SK-N-SH (cell line): ENCODE data around the gene MED19. TPM values are rescaled to one million over a fixed set of nuclear protein-coding genes. Genes with fewer than 3 reads are reported as not detected.
"Not testable (repeated sequence)": the region's sequence is repeated elsewhere in the genome, so short reads cannot be mapped to it uniquely, and the experiment has no call there.

Source experiments
- CTCF ChIA-PET: fragments of 300-600, 350-600 bp; formaldehyde crosslinking; extraction: SDS; loops from one replicate; lab custom pipeline; 2021; lab: Yijun Ruan, JAX
- POLR2A ChIA-PET: fragments of 350-600 bp; sonication (Branson Sonifier 250); formaldehyde crosslinking; extraction: SDS; loops from one replicate; lab custom pipeline; 2020; ENCODE audit warnings: antibody characterized with exemption, inconsistent platforms; lab: Yijun Ruan, JAX
- DNase-seq: peaks from one replicate; pipeline ENCODE4 v3.0.0; 2012
- H2AFZ ChIP-seq: fragments of 200-600 bp; sonication (generic); 2 replicates; pipeline ENCODE4 v1.8.1; 2016; ENCODE audit warnings: antibody characterized with exemption, mild to moderate bottlenecking, low read depth
- H3F3A ChIP-seq: fragments of 200-600 bp; sonication (generic); replicated peaks from 2 replicates; pipeline ENCODE3; 2016; ENCODE audit warnings: antibody characterized with exemption, mild to moderate bottlenecking; ENCODE audit not compliant: insufficient read depth
- H3K27ac ChIP-seq, 2 experiments: fragments of 200-500 bp in 1 of 2; fragments of 200-600 bp in 1 of 2; sonication (Bioruptor generic) in 1 of 2; sonication (generic), shearing (Covaris generic) in 1 of 2; 2 replicates each; pipeline versions ENCODE4 v1.5.1 to v1.6.1; 2014 to 2016; ENCODE audit warnings: low read depth in 2 of 2, inconsistent platforms in 1 of 2, low read length in 1 of 2, mild to moderate bottlenecking in 1 of 2, mixed read lengths in 1 of 2
- H3K27me3 ChIP-seq: fragments of 200-600 bp; sonication (generic), shearing (Covaris generic); 2 replicates; pipeline ENCODE4 v1.6.1; 2016; ENCODE audit warnings: mixed run types; ENCODE audit not compliant: insufficient read depth
- H3K36me3 ChIP-seq, 2 experiments: fragments of 200-500 bp in 1 of 2; fragments of 200-600 bp in 1 of 2; sonication (Bioruptor generic) in 1 of 2; sonication (generic) in 1 of 2; replicated peaks in 1 of 2; 2 replicates each; pipeline versions ENCODE3 to v1.5.1; 2014 to 2016; ENCODE audit warnings: low read length in 1 of 2, mild to moderate bottlenecking in 1 of 2; ENCODE audit not compliant: insufficient read depth in 2 of 2, control insufficient read depth in 1 of 2
- H3K4me1 ChIP-seq, 2 experiments: fragments of 200-500 bp in 1 of 2; fragments of 200-600 bp in 1 of 2; sonication (Bioruptor generic) in 1 of 2; sonication (generic), shearing (Covaris generic) in 1 of 2; 2 replicates each; pipeline versions ENCODE4 v1.5.1 to v1.6.1; 2014 to 2016; ENCODE audit warnings: low read depth in 1 of 2, low read length in 1 of 2, mixed run types in 1 of 2; ENCODE audit not compliant: insufficient read depth in 2 of 2, control insufficient read depth in 1 of 2
- H3K4me2 ChIP-seq: fragments of 200-600 bp; sonication (generic), shearing (Covaris generic); 2 replicates; pipeline ENCODE4 v1.6.1; 2017; ENCODE audit warnings: mixed run types
- H3K4me3 ChIP-seq, 2 experiments: fragments of 200-500 bp in 1 of 2; fragments of 200-600 bp in 1 of 2; sonication (Bioruptor generic) in 1 of 2; sonication (generic), shearing (Covaris generic) in 1 of 2; 2 replicates each; pipeline versions ENCODE4 v1.5.1 to v1.8.1; 2014 to 2016; ENCODE audit warnings: low read depth in 2 of 2, inconsistent platforms in 1 of 2, low read length in 1 of 2, mild to moderate bottlenecking in 1 of 2, mixed read lengths in 1 of 2, moderate library complexity in 1 of 2
- H3K79me2 ChIP-seq: fragments of 200-600 bp; sonication (generic); 2 replicates; pipeline ENCODE4 v1.8.1; 2017; ENCODE audit warnings: mild to moderate bottlenecking; ENCODE audit not compliant: insufficient read depth
- H3K9ac ChIP-seq: fragments of 200-600 bp; sonication (generic); 2 replicates; pipeline ENCODE4 v1.6.1; 2017; ENCODE audit warnings: mixed run types
- H3K9me2 ChIP-seq: fragments of 200-600 bp; sonication (generic); 2 replicates; pipeline ENCODE4 v1.6.1; 2017; ENCODE audit warnings: mixed run types
- H3K9me3 ChIP-seq: fragments of 200-600 bp; sonication (generic); 2 replicates; pipeline ENCODE4 v1.6.1; 2017; ENCODE audit warnings: mixed run types, mild to moderate bottlenecking, moderate library complexity
- H4K20me1 ChIP-seq: fragments of 200-600 bp; sonication (generic); 2 replicates; pipeline ENCODE4 v1.6.1; 2017; ENCODE audit warnings: mild to moderate bottlenecking, mixed run types; ENCODE audit not compliant: insufficient read depth
- ELF1 ChIP-seq: IDR thresholded peaks from 2 replicates; pipeline ENCODE4 v1.4.0; 2012
- EP300 ChIP-seq, 2 experiments: IDR thresholded peaks; 2 replicates each; pipeline versions ENCODE4 v1.4.0 to v1.6.1; 2012; ENCODE audit warnings: borderline replicate concordance in 1 of 2, low read depth in 1 of 2, low read length in 1 of 2
- FOXM1 ChIP-seq: IDR thresholded peaks from 2 replicates; pipeline ENCODE4 v1.4.0; 2012; ENCODE audit warnings: low read depth, mild to moderate bottlenecking
- GATA2 ChIP-seq: sonication (generic); formaldehyde crosslinking; IDR thresholded peaks from 2 replicates; pipeline ENCODE4 v1.5.0; 2020; ENCODE audit warnings: mild to moderate bottlenecking, missing genetic modification reagents
- NFIC ChIP-seq: IDR thresholded peaks from 2 replicates; pipeline ENCODE4 v1.4.0; 2012; ENCODE audit warnings: borderline replicate concordance
- POLR2AphosphoS5 ChIP-seq: IDR thresholded peaks from 2 replicates; pipeline ENCODE4 v1.6.1; 2012; ENCODE audit warnings: low read depth, low read length
- RXRA ChIP-seq: IDR thresholded peaks from 2 replicates; pipeline ENCODE4 v1.4.0; 2012; ENCODE audit warnings: low read depth, mild to moderate bottlenecking, borderline replicate concordance
- SMC3 ChIP-seq: IDR thresholded peaks from 2 replicates; pipeline ENCODE4 v1.6.1; 2012; ENCODE audit warnings: low read depth, low read length, improper control_type of control experiment
- TCF12 ChIP-seq: IDR thresholded peaks from 2 replicates; pipeline ENCODE4 v1.4.0; 2012
- YY1 ChIP-seq: IDR thresholded peaks from 2 replicates; pipeline ENCODE4 v1.4.0; 2012; ENCODE audit warnings: low read depth, mild to moderate bottlenecking
- WGBS: methylation state at CpG from one replicate; pipeline ENCODE4 v1.1.6; 2017; ENCODE audit warnings: low lambda C conversion rate; 5-methylcytosine and 5-hydroxymethylcytosine counted together
- polyA plus RNA-seq, 3 experiments: library from polyadenylated mRNA; depleted of rRNA; stranded (reverse); fragments of >200 nt; gene quantifications; 2 replicates each; pipeline ENCODE4 v1.2.3, GENCODE V29; 2012
- TF ChIP-seq, protein P1 (sequence below): fragments of 150-350 bp; IDR thresholded peaks from 2 replicates; pipeline ENCODE4 v1.6.1; 2016; ENCODE audit warnings: mild to moderate bottlenecking, low read depth, low read length
- TF ChIP-seq, protein P2 (sequence below): IDR thresholded peaks from 2 replicates; pipeline ENCODE4 v1.6.1; 2012; ENCODE audit warnings: mild to moderate bottlenecking, low read depth, low read length, moderate library complexity
- TF ChIP-seq, protein P3 (sequence below): IDR thresholded peaks from 2 replicates; pipeline ENCODE4 v1.4.0; 2012; ENCODE audit warnings: low read depth

Gene MED19
- polyA plus RNA-seq, 1 of the 3 experiments (the other 2 are of a cell fraction), result 38.7 TPM

DNA sequence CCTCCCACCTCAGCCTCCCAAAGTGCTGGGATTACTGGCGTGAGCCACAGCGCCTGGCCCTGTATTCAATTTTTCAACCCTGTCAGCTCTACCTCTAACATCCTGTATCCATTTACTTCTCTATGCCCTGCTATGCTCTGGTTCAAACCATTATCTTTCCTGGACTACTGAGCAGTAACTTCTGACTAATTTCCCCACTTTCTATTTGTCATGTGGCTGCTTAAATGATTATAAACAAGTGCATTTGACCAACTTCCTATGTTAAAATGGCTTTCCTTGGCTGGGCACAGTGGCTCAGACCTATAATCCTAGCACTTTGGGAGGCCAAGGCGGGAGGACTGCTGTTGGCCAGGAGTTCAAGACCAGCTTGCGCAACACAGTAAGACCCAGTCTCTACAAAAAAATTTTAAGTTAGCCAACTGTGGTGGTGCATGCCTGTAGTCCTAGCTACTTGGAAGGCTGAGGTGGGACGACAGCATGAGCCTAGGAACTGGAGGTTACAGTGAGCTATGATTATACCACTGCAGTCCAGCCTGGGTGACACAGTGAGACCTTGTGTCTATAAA is 2.1 kb downstream of the MED19 start:
- H3F3A ChIP-seq, result peaks cover 3% of the 10 kb centered on the region
- TF ChIP-seq TCF12 (no peak), ELF1 (no peak), SMC3 (no peak), GATA2 (CRISPR knock-in tag) (no peak), RXRA (no peak), POLR2AphosphoS5 (no peak), FOXM1 (no peak), NFIC (no peak), EP300 (IDR thresholded peaks at IDR 0.05; ENCODE audit: borderline replicate concordance in 1 of 2, low read depth in 1 of 2, low read length in 1 of 2) (no peak), YY1 (no peak)
- TF ChIP-seq, protein P1, sequence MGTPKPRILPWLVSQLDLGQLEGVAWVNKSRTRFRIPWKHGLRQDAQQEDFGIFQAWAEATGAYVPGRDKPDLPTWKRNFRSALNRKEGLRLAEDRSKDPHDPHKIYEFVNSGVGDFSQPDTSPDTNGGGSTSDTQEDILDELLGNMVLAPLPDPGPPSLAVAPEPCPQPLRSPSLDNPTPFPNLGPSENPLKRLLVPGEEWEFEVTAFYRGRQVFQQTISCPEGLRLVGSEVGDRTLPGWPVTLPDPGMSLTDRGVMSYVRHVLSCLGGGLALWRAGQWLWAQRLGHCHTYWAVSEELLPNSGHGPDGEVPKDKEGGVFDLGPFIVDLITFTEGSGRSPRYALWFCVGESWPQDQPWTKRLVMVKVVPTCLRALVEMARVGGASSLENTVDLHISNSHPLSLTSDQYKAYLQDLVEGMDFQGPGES, result no peak
- TF ChIP-seq, protein P2, sequence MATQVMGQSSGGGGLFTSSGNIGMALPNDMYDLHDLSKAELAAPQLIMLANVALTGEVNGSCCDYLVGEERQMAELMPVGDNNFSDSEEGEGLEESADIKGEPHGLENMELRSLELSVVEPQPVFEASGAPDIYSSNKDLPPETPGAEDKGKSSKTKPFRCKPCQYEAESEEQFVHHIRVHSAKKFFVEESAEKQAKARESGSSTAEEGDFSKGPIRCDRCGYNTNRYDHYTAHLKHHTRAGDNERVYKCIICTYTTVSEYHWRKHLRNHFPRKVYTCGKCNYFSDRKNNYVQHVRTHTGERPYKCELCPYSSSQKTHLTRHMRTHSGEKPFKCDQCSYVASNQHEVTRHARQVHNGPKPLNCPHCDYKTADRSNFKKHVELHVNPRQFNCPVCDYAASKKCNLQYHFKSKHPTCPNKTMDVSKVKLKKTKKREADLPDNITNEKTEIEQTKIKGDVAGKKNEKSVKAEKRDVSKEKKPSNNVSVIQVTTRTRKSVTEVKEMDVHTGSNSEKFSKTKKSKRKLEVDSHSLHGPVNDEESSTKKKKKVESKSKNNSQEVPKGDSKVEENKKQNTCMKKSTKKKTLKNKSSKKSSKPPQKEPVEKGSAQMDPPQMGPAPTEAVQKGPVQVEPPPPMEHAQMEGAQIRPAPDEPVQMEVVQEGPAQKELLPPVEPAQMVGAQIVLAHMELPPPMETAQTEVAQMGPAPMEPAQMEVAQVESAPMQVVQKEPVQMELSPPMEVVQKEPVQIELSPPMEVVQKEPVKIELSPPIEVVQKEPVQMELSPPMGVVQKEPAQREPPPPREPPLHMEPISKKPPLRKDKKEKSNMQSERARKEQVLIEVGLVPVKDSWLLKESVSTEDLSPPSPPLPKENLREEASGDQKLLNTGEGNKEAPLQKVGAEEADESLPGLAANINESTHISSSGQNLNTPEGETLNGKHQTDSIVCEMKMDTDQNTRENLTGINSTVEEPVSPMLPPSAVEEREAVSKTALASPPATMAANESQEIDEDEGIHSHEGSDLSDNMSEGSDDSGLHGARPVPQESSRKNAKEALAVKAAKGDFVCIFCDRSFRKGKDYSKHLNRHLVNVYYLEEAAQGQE, result no peak
- TF ChIP-seq, protein P3, sequence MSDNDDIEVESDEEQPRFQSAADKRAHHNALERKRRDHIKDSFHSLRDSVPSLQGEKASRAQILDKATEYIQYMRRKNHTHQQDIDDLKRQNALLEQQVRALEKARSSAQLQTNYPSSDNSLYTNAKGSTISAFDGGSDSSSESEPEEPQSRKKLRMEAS, result no peak
- TF ChIP-seq, all 33 proteins: peak for 0
- DNase-seq, result no peak
- Histone ChIP-seq H3K4me2 (no peak overlapping the region), H3K27me3 (no peaks in the 10 kb centered on the region), H3K4me1 (peaks cover 14 to 20% of the 10 kb centered on the region in 2 experiments; a peak in 3 of 4 replicates), H3K9ac (no peak overlapping the region), H3K27ac (no peak overlapping the region), H3K4me3 (no peak overlapping the region), H3K79me2 (peaks cover 90% of the 10 kb centered on the region), H3K9me3 (no peaks in the 10 kb centered on the region), H2AFZ (no peak overlapping the region), H4K20me1 (no peaks in the 10 kb centered on the region; the same call in 1 of the 2 replicates), H3K36me3 (peaks cover 2 to 22% of the 10 kb centered on the region in 2 experiments), H3K9me2 (no peaks in the 10 kb centered on the region)
- WGBS, result 94% methylated on average over 5 of the region's 5 CpGs
- ChIA-PET POLR2A (interaction anchor here (0.7 to 1.3 kb wide), 2 partner anchors 31 to 62 kb away, joined by 3 to 4 read pairs; partner anchors contain the start of gene SELENOH), CTCF (interaction anchor here (0.7 to 1.8 kb wide), 4 partner anchors 20 to 182 kb away, joined by 3 to 7 read pairs (median 5); partner anchors contain the start of gene UBE2L6)

DNA sequence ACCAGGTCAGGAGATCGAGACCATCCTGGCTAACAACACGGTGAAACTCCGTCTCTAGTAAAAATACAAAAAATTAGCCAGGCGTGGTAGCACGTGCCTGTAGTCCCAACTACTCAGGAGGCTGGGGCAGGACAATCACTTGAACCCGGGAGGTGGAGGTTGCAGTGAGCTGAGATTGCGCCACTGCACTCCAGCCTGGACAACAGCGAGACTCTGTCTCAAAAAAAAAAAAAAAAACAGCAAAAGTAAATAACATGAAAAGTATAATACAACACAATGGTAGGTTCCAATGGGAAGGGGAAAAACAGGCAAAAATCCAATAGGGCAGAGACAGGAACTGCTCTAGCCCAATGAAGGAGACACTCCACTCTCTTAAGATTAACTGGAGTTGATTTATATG is 6.6 kb downstream of the MED19 start:
- Histone ChIP-seq H3K79me2 (peaks cover 60% of the 10 kb centered on the region), H3K36me3 (peaks cover 36 to 50% of the 10 kb centered on the region in 2 experiments)
- POLR2A ChIA-PET, result interaction anchor here (0.6 kb wide), 1 partner anchor 465 kb away, joined by 3 read pairs; no protein-coding TSS in a partner anchor

More for the DNA sequence above, 6.6 kb downstream of the MED19 start:
- H3K27me3 ChIP-seq, H4K20me1 ChIP-seq, H3K9ac ChIP-seq, H2AFZ ChIP-seq, H3K4me1 ChIP-seq, H3K4me3 ChIP-seq, H3K4me2 ChIP-seq, H3K27ac ChIP-seq, H3K9me2 ChIP-seq, DNase-seq, H3K9me3 ChIP-seq: not testable (repeated sequence)
- CTCF ChIA-PET, result interaction anchor here (1.1 to 1.4 kb wide), 3 partner anchors 18 to 137 kb away, joined by 3 to 4 read pairs (median 3); no protein-coding TSS in a partner anchor
- WGBS, result 98% methylated on average over 8 of the region's 8 CpGs
- peaks cover 34% of the 10 kb centered on the region for H3F3A ChIP-seq
